HCT116 (cell line): ENCODE data around the gene POU2AF1. TPM values are rescaled to one million over a fixed set of nuclear protein-coding genes. Genes with fewer than 3 reads are reported as not detected.

Experiments used
- ATAC-seq: fragments of 200-7000 bp; cut with Tn5 transposase; 2 replicates; pipeline ENCODE4 v1.9.1; 2020; ENCODE audit warnings: mild to moderate bottlenecking, moderate library complexity
- BruUV-seq: library from RNA; stranded (reverse); fragments of 400-500 nt; replicated peaks from 2 replicates; lab custom pipeline; 2021; lab: Mats Ljungman, UMichigan
- CTCF ChIA-PET: fragments of 300-600 bp; sonication (Branson Sonifier 250); formaldehyde crosslinking; loops from one replicate; lab custom pipeline; 2021; ENCODE audit warnings: antibody characterized with exemption; lab: Charles Lee
- POLR2A ChIA-PET: fragments of 300-600, 350-600 bp; sonication (Branson Sonifier 250); formaldehyde crosslinking; loops from one replicate; lab custom pipeline; 2021; ENCODE audit warnings: antibody characterized with exemption; lab: Charles Lee
- RAD21 ChIA-PET, 2 experiments: fragments of 300-600 bp; sonication (Branson Sonifier 250); formaldehyde crosslinking; loops; one replicate each; lab custom pipeline; 2023; ENCODE audit warnings: low total read pairs in 2 of 2; ENCODE audit not compliant: uncharacterized antibody in 2 of 2, unreplicated experiment in 2 of 2, low non-redundant PET in 1 of 2; lab: Charles Lee
- DNase-seq: peaks from one replicate; pipeline ENCODE4 v3.0.0-alpha.2; 2010; ENCODE audit warnings: low read depth, low spot score
- H2AFZ ChIP-seq: fragments of 200-600 bp; shearing (Covaris generic), sonication (generic); 2 replicates; pipeline ENCODE4 v1.6.1; 2017; ENCODE audit warnings: low read depth, mixed run types, mixed read lengths, antibody characterized with exemption, low read length; ENCODE audit not compliant: poor library complexity, severe bottlenecking
- H3K27ac ChIP-seq: 2 replicates; pipeline ENCODE4 v1.5.1; 2012; ENCODE audit warnings: low read depth, low read length
- H3K27me3 ChIP-seq: fragments of 200-600 bp; sonication (generic); 2 replicates; pipeline ENCODE4 v1.6.1; 2016; ENCODE audit warnings: mixed run types, low read length, mixed read lengths; ENCODE audit not compliant: insufficient read depth
- H3K36me3 ChIP-seq, 2 experiments: fragments of 200-500 bp in 1 of 2; fragments of 200-600 bp in 1 of 2; sonication (Bioruptor generic) in 1 of 2; sonication (generic) in 1 of 2; 2 replicates each; pipeline versions ENCODE4 v1.5.1 to v1.6.1; 2014 to 2016; ENCODE audit warnings: low read length in 2 of 2, inconsistent platforms in 1 of 2, mixed read lengths in 1 of 2, mixed run types in 1 of 2; ENCODE audit not compliant: insufficient read depth in 2 of 2, control insufficient read depth in 1 of 2
- H3K4me1 ChIP-seq, 2 experiments: fragments of 200-600 bp in 1 of 2; sonication (generic) in 1 of 2; 2 replicates each; pipeline versions ENCODE4 v1.5.1 to v1.6.1; 2012 to 2017; ENCODE audit warnings: low read length in 2 of 2, inconsistent platforms in 1 of 2, mild to moderate bottlenecking in 1 of 2, mixed read lengths in 1 of 2, mixed run types in 1 of 2, moderate library complexity in 1 of 2; ENCODE audit not compliant: insufficient read depth in 2 of 2, control insufficient read depth in 1 of 2
- H3K4me2 ChIP-seq: fragments of 200-600 bp; sonication (generic); 2 replicates; pipeline ENCODE4 v1.6.1; 2017; ENCODE audit warnings: mixed run types, low read length, mixed read lengths
- H3K4me3 ChIP-seq, 2 experiments: fragments of 200-600 bp in 1 of 2; sonication (generic) in 1 of 2; replicated peaks in 1 of 2; 2 replicates each; pipeline ENCODE4 v1.5.1; 2011 to 2016; ENCODE audit warnings: low read length in 2 of 2, control low read depth in 1 of 2, low read depth in 1 of 2, mild to moderate bottlenecking in 1 of 2, mixed read lengths in 1 of 2, mixed run types in 1 of 2
- H3K79me2 ChIP-seq: fragments of 200-600 bp; sonication (generic); 2 replicates; pipeline ENCODE4 v1.6.1; 2017; ENCODE audit warnings: mild to moderate bottlenecking, mixed run types, low read length, moderate library complexity, mixed read lengths; ENCODE audit not compliant: insufficient read depth
- H3K9ac ChIP-seq: fragments of 200-600 bp; sonication (generic); 2 replicates; pipeline ENCODE4 v1.6.1; 2016; ENCODE audit warnings: low read length, mixed read lengths
- H3K9me2 ChIP-seq: fragments of 200-600 bp; sonication (generic), shearing (Covaris generic); 2 replicates; pipeline ENCODE4 v1.6.1; 2017; ENCODE audit warnings: mixed run types, mild to moderate bottlenecking, moderate library complexity; ENCODE audit not compliant: insufficient read depth
- H3K9me3 ChIP-seq, 2 experiments: fragments of 200-500 bp in 1 of 2; fragments of 200-600 bp in 1 of 2; sonication (Bioruptor generic) in 1 of 2; sonication (generic) in 1 of 2; 2 replicates each; pipeline ENCODE4 v1.6.1; 2014 to 2017; ENCODE audit warnings: low read length in 2 of 2, mixed read lengths in 2 of 2, inconsistent platforms in 1 of 2, low read depth in 1 of 2, mild to moderate bottlenecking in 1 of 2, mixed run types in 1 of 2, moderate library complexity in 1 of 2; ENCODE audit not compliant: control insufficient read depth in 1 of 2, insufficient read depth in 1 of 2
- H4K20me1 ChIP-seq: fragments of 200-600 bp; sonication (generic), shearing (Covaris generic); 2 replicates; pipeline ENCODE4 v1.6.1; 2017; ENCODE audit warnings: mixed run types, mild to moderate bottlenecking, moderate library complexity; ENCODE audit not compliant: insufficient read depth
- ATF3 ChIP-seq: IDR thresholded peaks from 2 replicates; pipeline ENCODE4 v1.6.1; 2012
- EGR1 ChIP-seq: IDR thresholded peaks from 2 replicates; pipeline ENCODE4 v1.6.1; 2012; ENCODE audit warnings: low read depth
- ELF1 ChIP-seq: IDR thresholded peaks from 2 replicates; pipeline ENCODE4 v1.6.1; 2012; ENCODE audit warnings: low read depth, borderline replicate concordance
- EZH2 ChIP-seq: fragments of 200-600 bp; sonication (generic); IDR thresholded peaks from 2 replicates; pipeline ENCODE4 v1.6.1; 2017; ENCODE audit warnings: antibody characterized with exemption, mixed run types
- FOSL1 ChIP-seq: IDR thresholded peaks from 2 replicates; pipeline ENCODE4 v1.6.1; 2012; ENCODE audit warnings: low read depth
- JUND ChIP-seq: IDR thresholded peaks from 2 replicates; pipeline ENCODE4 v1.6.1; 2012
- MAX ChIP-seq: IDR thresholded peaks from 2 replicates; pipeline ENCODE4 v1.6.1; 2012
- POLR2A ChIP-seq: IDR thresholded peaks from 2 replicates; pipeline ENCODE4 v1.7.0; 2011; ENCODE audit warnings: borderline replicate concordance; ENCODE audit not compliant: insufficient read depth, insufficient read length; ENCODE audit errors: extremely low read depth
- REST ChIP-seq: IDR thresholded peaks from 2 replicates; pipeline ENCODE4 v1.6.1; 2012; ENCODE audit warnings: low read depth
- SP1 ChIP-seq: IDR thresholded peaks from 2 replicates; pipeline ENCODE4 v1.6.1; 2012; ENCODE audit warnings: low read depth
- SRF ChIP-seq: IDR thresholded peaks from 2 replicates; pipeline ENCODE4 v1.6.1; 2012; ENCODE audit warnings: low read depth
- TCF7L2 ChIP-seq: IDR thresholded peaks from 2 replicates; pipeline ENCODE4 v1.7.0; 2011; ENCODE audit warnings: borderline replicate concordance, inconsistent platforms; ENCODE audit not compliant: insufficient read depth, insufficient read length; ENCODE audit errors: extremely low read depth
- YY1 ChIP-seq: IDR thresholded peaks from 2 replicates; pipeline ENCODE4 v1.6.1; 2011; ENCODE audit warnings: low read length, low read depth, moderate library complexity, mild to moderate bottlenecking; ENCODE audit not compliant: insufficient replicate concordance; ENCODE audit errors: extremely low read depth
- intact Hi-C: fragments of 100-400 bp; cut with micrococcal nuclease; formaldehyde crosslinking; loops from 2 replicates; pipeline ENCODE4 v1.10.0; 2022
- total RNA-seq: library from RNA; stranded (reverse); gene quantifications from one replicate; pipeline ENCODE4 v1.2.1, GENCODE V29; 2021; ENCODE audit not compliant: unreplicated experiment

POU2AF1 gene
- total RNA-seq, 1 experiment from 2014 or later, result 0.17 TPM

GRCh38 chr11:111407652-111408051 lies 28.6 kb upstream of the POU2AF1 start:
- no peaks in the 10 kb centered on the region for H3K36me3 ChIP-seq
- H3K27ac ChIP-seq, result no peak overlapping the region
- RAD21 ChIA-PET, result no interaction called here
- ATAC-seq, result no peak
- no peak overlapping the region for H3K9ac ChIP-seq
- TF ChIP-seq REST (no peak), SP1 (no peak), POLR2A (no peak)
- no peak overlapping the region for H3K4me2 ChIP-seq
- no peak overlapping the region for H2AFZ ChIP-seq
- POLR2A ChIA-PET, result no interaction called here
- no peaks in the 10 kb centered on the region for H3K4me1 ChIP-seq
- intact Hi-C loops, result no loop called here
- H3K9me2 ChIP-seq, result no peaks in the 10 kb centered on the region
- CTCF ChIA-PET, result interaction anchor here (1.6 kb wide), 1 partner anchor 21 kb away, joined by 5 read pairs; no protein-coding TSS in a partner anchor
- H3K79me2 ChIP-seq, result no peaks in the 10 kb centered on the region
- H3K9me3 ChIP-seq, result no peaks in the 10 kb centered on the region
- H4K20me1 ChIP-seq, result no peaks in the 10 kb centered on the region
- no TSS peak for BruUV-seq
- no peak for DNase-seq
- H3K4me3 ChIP-seq, result no peak overlapping the region
- H3K27me3 ChIP-seq, result peaks cover 7% of the 10 kb centered on the region; the same call in 1 of the 2 replicates

GRCh38 chr11:111406589-111406988 lies 27.5 kb upstream of the POU2AF1 start:
- no peak for DNase-seq
- Histone ChIP-seq H2AFZ (no peak overlapping the region), H3K4me1 (no peaks in the 10 kb centered on the region), H3K36me3 (no peaks in the 10 kb centered on the region), H3K79me2 (no peaks in the 10 kb centered on the region), H3K4me3 (no peak overlapping the region), H3K27ac (no peak overlapping the region), H3K9ac (no peak overlapping the region), H4K20me1 (no peaks in the 10 kb centered on the region), H3K9me3 (no peaks in the 10 kb centered on the region), H3K9me2 (no peaks in the 10 kb centered on the region; the same call in 1 of the 2 replicates), H3K27me3 (peaks cover 7% of the 10 kb centered on the region; the same call in 1 of the 2 replicates), H3K4me2 (no peak overlapping the region)
- ChIA-PET RAD21 (no interaction called here), CTCF (interaction anchor here (1.6 kb wide), 1 partner anchor 22 kb away, joined by 5 read pairs; no protein-coding TSS in a partner anchor), POLR2A (no interaction called here)
- no peak for TF ChIP-seq ELF1
- TF ChIP-seq ATF3, result no peak
- TF ChIP-seq YY1, result no peak
- TF ChIP-seq TCF7L2, result no peak
- no peak for TF ChIP-seq POLR2A
- TF ChIP-seq EZH2, result no peak
- TF ChIP-seq EGR1, result no peak
- no peak for TF ChIP-seq MAX
- TF ChIP-seq FOSL1, result no peak
- TF ChIP-seq JUND, result no peak
- TF ChIP-seq SRF, result no peak
- no peak for TF ChIP-seq SP1
- TF ChIP-seq REST, result no peak
- intact Hi-C loops, result no loop called here
- no peak for ATAC-seq
- BruUV-seq, result no TSS peak
